ENCODE measurements around the gene RORB.
"Not testable (repeated sequence)": the region's sequence is repeated elsewhere in the genome, so short reads cannot be mapped to it uniquely, and the experiment has no call there.

Gene RORB

GRCh38 chr9:74513221-74513620, 16.1 kb downstream of the RORB start:
- DNase-seq (ENCODE audit: low read depth in 3 of 3) = no peak

GRCh38 chr9:74517188-74517587, 20.1 kb downstream of the RORB start:
- no peak for DNase-seq (ENCODE audit: low read depth in 3 of 3)

- no peak for DNase-seq (ENCODE audit: low read depth in 3 of 3)
Measured at GRCh38 chr9:74519419-74519818, 22.3 kb downstream of the RORB start.

GRCh38 chr9:74521009-74521408, 23.9 kb downstream of the RORB start:
- DNase-seq (ENCODE audit: low read depth in 3 of 3) = no peak

GRCh38 chr9:74524289-74524688, 27.2 kb downstream of the RORB start:
- no peak for DNase-seq (ENCODE audit: low read depth in 3 of 3)

- no peak for DNase-seq (ENCODE audit: low read depth in 3 of 3)
Measured at GRCh38 chr9:74526215-74526614, 29.1 kb downstream of the RORB start.

- no peak for DNase-seq (ENCODE audit: low read depth in 3 of 3)
Measured at GRCh38 chr9:74527718-74528117, 30.6 kb downstream of the RORB start.

- no peak for DNase-seq (ENCODE audit: low read depth in 3 of 3)
Measured at GRCh38 chr9:74528207-74528606, 31.1 kb downstream of the RORB start.

- DNase-seq (ENCODE audit: low read depth in 3 of 3) = not testable (repeated sequence)
Measured at GRCh38 chr9:74530458-74530857, 33.3 kb downstream of the RORB start.

- DNase-seq (ENCODE audit: low read depth in 3 of 3) = no peak
Measured at GRCh38 chr9:74533253-74533652, 36.1 kb downstream of the RORB start.

- no peak for DNase-seq (ENCODE audit: low read depth in 3 of 3)
Measured at GRCh38 chr9:74534841-74535240, 37.7 kb downstream of the RORB start.

- DNase-seq (ENCODE audit: low read depth in 3 of 3) = no peak
Measured at GRCh38 chr9:74543145-74543544, 46.0 kb downstream of the RORB start.

- no peak for DNase-seq (ENCODE audit: low read depth in 3 of 3)
Measured at GRCh38 chr9:74551266-74551665, 54.1 kb downstream of the RORB start.

- DNase-seq (ENCODE audit: low read depth in 3 of 3) = no peak
Measured at GRCh38 chr9:74554751-74555419, 57.8 kb downstream of the RORB start.

- no peak for DNase-seq (ENCODE audit: low read depth in 3 of 3)
Measured at GRCh38 chr9:74555565-74555964, 58.4 kb downstream of the RORB start.

GRCh38 chr9:74556685-74557084, 59.5 kb downstream of the RORB start:
- DNase-seq (ENCODE audit: low read depth in 3 of 3) = peak in 1 of 3 experiments; percentile 2

GRCh38 chr9:74557571-74557970, 60.4 kb downstream of the RORB start:
- DNase-seq (ENCODE audit: low read depth in 3 of 3) = no peak

GRCh38 chr9:74562611-74563010, 65.5 kb downstream of the RORB start:
- DNase-seq (ENCODE audit: low read depth in 3 of 3) = no peak

- DNase-seq (ENCODE audit: low read depth in 3 of 3) = no peak
Measured at GRCh38 chr9:74570879-74571512, 73.9 kb downstream of the RORB start.

GRCh38 chr9:74573640-74574191, 76.6 kb downstream of the RORB start:
- no peak for DNase-seq (ENCODE audit: low read depth in 3 of 3)

- no peak for DNase-seq (ENCODE audit: low read depth in 3 of 3)
Measured at GRCh38 chr9:74576176-74576575, 79.0 kb downstream of the RORB start.

GRCh38 chr9:74577956-74578355, 80.8 kb downstream of the RORB start:
- DNase-seq (ENCODE audit: low read depth in 3 of 3) = no peak

GRCh38 chr9:74589576-74589975, 92.4 kb downstream of the RORB start:
- no peak for DNase-seq (ENCODE audit: low read depth in 3 of 3)

Data from stimulated activated CD4-positive, alpha-beta T cell treated with anti-CD3 and anti-CD28 coated beads, TNF-alpha, amount 100 ng/mL, for 24 hours (primary cell).